K562 (cell line): ENCODE measurements around the gene SVOP. TPM values are rescaled to one million over a fixed set of nuclear protein-coding genes. Genes with fewer than 3 reads are reported as not detected.

Experiments
- CBFB ChIP-seq: sonication (generic); formaldehyde crosslinking; IDR thresholded peaks from 2 replicates; pipeline ENCODE4 v1.4.0; 2020; ENCODE audit warnings: mild to moderate bottlenecking, missing genetic modification reagents
- EGR1 ChIP-seq: fragments of 450-650 bp; conservative IDR thresholded peaks from 2 replicates; pipeline ENCODE4 v1.6.1; 2017; ENCODE audit warnings: mild to moderate bottlenecking
- RREB1 ChIP-seq: fragments of 250-450 bp; sonication (Bioruptor Pico); IDR thresholded peaks from 2 replicates; pipeline ENCODE4 v1.4.0; 2020
- SMARCC2 ChIP-seq: fragments of 450-650 bp; IDR thresholded peaks from 2 replicates; pipeline ENCODE4 v1.6.1; 2017; ENCODE audit warnings: antibody characterized with exemption, moderate library complexity, mild to moderate bottlenecking, low read depth
- SMARCE1 ChIP-seq: fragments of 450-650 bp; IDR thresholded peaks from 2 replicates; pipeline ENCODE4 v1.7.1; 2016; ENCODE audit warnings: mild to moderate bottlenecking
- SPI1 ChIP-seq: IDR thresholded peaks from 2 replicates; pipeline ENCODE4 v1.6.1; 2011; ENCODE audit warnings: low read depth, low read length, control low read depth, borderline replicate concordance
- TCF7L2 ChIP-seq: fragments of 150-350 bp; IDR thresholded peaks from 2 replicates; pipeline ENCODE4 v1.6.1; 2016; ENCODE audit warnings: low read depth, mild to moderate bottlenecking, low read length, moderate library complexity
- TFAM ChIP-seq: fragments of 250-450 bp; sonication (Bioruptor Pico); conservative IDR thresholded peaks from 2 replicates; pipeline ENCODE4 v1.5.0; 2021; ENCODE audit warnings: mild to moderate bottlenecking, moderate library complexity
- ZBTB17 ChIP-seq: fragments of 450-650 bp; formaldehyde crosslinking; IDR thresholded peaks from 2 replicates; pipeline ENCODE4 v1.4.0; 2020; ENCODE audit warnings: mild to moderate bottlenecking
- ZBTB5 ChIP-seq: fragments of 450-650 bp; IDR thresholded peaks from 2 replicates; pipeline ENCODE4 v1.6.1; 2017; ENCODE audit warnings: antibody characterized with exemption
- ZNF197 ChIP-seq: fragments of 200-800 bp; sonication (Bioruptor generic); IDR thresholded peaks from 2 replicates; pipeline ENCODE4 v1.6.1; 2016; ENCODE audit warnings: low read depth, missing genetic modification characterization, missing compliant biosample characterization
- ZNF212 ChIP-seq: fragments of 450-650 bp; formaldehyde crosslinking; IDR thresholded peaks from 2 replicates; pipeline ENCODE4 v1.4.0; 2020; ENCODE audit warnings: mild to moderate bottlenecking
- ZNF408 ChIP-seq: fragments of 250-450 bp; sonication (Bioruptor Pico); IDR thresholded peaks from 2 replicates; pipeline ENCODE4 v1.4.0; 2020; ENCODE audit warnings: low read depth, mild to moderate bottlenecking, moderate library complexity
- polyA plus RNA-seq, 8 experiments: library from polyadenylated mRNA; depleted of rRNA in 4 of 8; stranded (reverse) in 5 of 8; unstranded in 3 of 8; fragments of >200 nt; fragmentation: Nextera tagmentation in 2 of 8; fragmentation: Illumina TruSeq in 1 of 8; extraction: Ambion mirVana in 2 of 8; extraction: Trizol in 1 of 8; gene quantifications; 2 replicates each; pipeline versions ENCODE4 v1.2.1 to v1.2.3, GENCODE V29; 2011 to 2014; ENCODE audit warnings: inconsistent platforms in 1 of 8, missing spikeins in 1 of 8
- total RNA-seq, 7 experiments: library from RNA; depleted of rRNA in 6 of 7; stranded (reverse); fragments of >200 nt in 6 of 7; fragmentation: Illumina TruSeq in 2 of 7; extraction: Trizol in 2 of 7; gene quantifications; 2 replicates each; pipeline versions ENCODE4 v1.2.1 to v1.2.3, GENCODE V29; 2011 to 2021; ENCODE audit warnings: low replicate concordance in 1 of 7
- TF ChIP-seq, protein P1 (sequence below), 2 experiments: fragments of 150-350 bp in 1 of 2; IDR thresholded peaks; 2 replicates each; pipeline ENCODE4 v1.6.1; 2012 to 2016; ENCODE audit warnings: low read depth in 2 of 2, low read length in 2 of 2, mild to moderate bottlenecking in 1 of 2, moderate library complexity in 1 of 2
- TF ChIP-seq, protein P2 (sequence below), 2 experiments: IDR thresholded peaks; 2 replicates each; pipeline ENCODE4 v1.6.1; 2011; ENCODE audit warnings: borderline replicate concordance in 1 of 2, control low read depth in 1 of 2, low read depth in 1 of 2, low read length in 1 of 2, mild to moderate bottlenecking in 1 of 2, mixed read lengths in 1 of 2, moderate library complexity in 1 of 2; ENCODE audit not compliant: insufficient read depth in 1 of 2, insufficient read length in 1 of 2, poor library complexity in 1 of 2, severe bottlenecking in 1 of 2; ENCODE audit errors: extremely low read depth in 1 of 2

Gene SVOP
- total and polyA plus RNA-seq, 9 of the 15 experiments (the other 6 are each of a cell fraction or from before 2014, with no cell fraction given) = 0.01 to 0.09 (median 0.06) TPM; not detected in 1

DNA sequence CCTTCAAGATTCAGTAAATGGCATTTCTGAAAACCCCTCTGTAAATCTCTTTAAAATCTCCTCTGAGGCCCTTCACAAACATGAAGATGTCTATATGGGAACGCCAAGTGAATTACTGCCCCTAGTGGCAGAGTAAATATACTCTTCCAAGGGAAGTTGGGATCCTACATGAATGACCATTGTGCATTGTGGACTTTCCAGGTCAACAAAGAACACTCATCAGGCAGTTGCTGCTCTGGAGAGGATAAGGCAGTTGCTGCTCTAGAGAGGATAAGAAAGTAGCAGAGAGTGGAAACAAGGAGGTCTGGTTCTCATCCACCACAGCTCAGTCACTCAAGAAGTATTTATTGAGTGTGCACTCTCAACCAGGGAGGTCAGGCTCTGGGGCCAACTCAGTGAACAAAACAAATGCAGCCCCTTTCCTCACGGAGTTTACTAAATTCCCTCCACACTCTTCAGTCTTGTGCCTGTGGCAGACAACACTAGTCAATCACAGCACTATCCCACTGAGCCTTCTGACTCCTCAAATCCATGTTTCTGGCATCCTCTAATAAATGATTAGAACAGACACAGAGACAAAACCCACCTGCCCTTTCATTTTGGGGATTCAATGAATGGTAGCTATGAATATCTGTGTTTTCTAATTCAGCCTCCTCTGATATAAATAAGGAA lies 52.9 kb downstream of the SVOP start (continued):
- TF ChIP-seq, protein P1, sequence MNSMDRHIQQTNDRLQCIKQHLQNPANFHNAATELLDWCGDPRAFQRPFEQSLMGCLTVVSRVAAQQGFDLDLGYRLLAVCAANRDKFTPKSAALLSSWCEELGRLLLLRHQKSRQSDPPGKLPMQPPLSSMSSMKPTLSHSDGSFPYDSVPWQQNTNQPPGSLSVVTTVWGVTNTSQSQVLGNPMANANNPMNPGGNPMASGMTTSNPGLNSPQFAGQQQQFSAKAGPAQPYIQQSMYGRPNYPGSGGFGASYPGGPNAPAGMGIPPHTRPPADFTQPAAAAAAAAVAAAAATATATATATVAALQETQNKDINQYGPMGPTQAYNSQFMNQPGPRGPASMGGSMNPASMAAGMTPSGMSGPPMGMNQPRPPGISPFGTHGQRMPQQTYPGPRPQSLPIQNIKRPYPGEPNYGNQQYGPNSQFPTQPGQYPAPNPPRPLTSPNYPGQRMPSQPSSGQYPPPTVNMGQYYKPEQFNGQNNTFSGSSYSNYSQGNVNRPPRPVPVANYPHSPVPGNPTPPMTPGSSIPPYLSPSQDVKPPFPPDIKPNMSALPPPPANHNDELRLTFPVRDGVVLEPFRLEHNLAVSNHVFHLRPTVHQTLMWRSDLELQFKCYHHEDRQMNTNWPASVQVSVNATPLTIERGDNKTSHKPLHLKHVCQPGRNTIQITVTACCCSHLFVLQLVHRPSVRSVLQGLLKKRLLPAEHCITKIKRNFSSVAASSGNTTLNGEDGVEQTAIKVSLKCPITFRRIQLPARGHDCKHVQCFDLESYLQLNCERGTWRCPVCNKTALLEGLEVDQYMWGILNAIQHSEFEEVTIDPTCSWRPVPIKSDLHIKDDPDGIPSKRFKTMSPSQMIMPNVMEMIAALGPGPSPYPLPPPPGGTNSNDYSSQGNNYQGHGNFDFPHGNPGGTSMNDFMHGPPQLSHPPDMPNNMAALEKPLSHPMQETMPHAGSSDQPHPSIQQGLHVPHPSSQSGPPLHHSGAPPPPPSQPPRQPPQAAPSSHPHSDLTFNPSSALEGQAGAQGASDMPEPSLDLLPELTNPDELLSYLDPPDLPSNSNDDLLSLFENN (IDR thresholded peaks at IDR 0.05; ENCODE audit: low read depth in 2 of 2, low read length in 2 of 2) = peak in 1 of 2 experiments; percentile 70; a peak in 1 of 4 replicates
- TF ChIP-seq ZNF408 (CRISPR knock-in tag) (no peak), ZBTB17 (CRISPR knock-in tag) (peak; percentile 94), ZNF212 (CRISPR knock-in tag) (no peak), SPI1 (no peak), ZNF197 (CRISPR knock-in tag) (no peak), TCF7L2 (no peak), RREB1 (CRISPR knock-in tag) (no peak), EGR1 (no peak), SMARCE1 (no peak), ZBTB5 (no peak), SMARCC2 (no peak), CBFB (CRISPR knock-in tag) (no peak), TFAM (CRISPR knock-in tag) (no peak)
- TF ChIP-seq, protein P2, sequence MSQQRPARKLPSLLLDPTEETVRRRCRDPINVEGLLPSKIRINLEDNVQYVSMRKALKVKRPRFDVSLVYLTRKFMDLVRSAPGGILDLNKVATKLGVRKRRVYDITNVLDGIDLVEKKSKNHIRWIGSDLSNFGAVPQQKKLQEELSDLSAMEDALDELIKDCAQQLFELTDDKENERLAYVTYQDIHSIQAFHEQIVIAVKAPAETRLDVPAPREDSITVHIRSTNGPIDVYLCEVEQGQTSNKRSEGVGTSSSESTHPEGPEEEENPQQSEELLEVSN (IDR thresholded peaks at IDR 0.05; ENCODE audit: borderline replicate concordance in 1 of 2, extremely low read depth in 1 of 2, insufficient read depth in 1 of 2, insufficient read length in 1 of 2, low read depth in 1 of 2, low read length in 1 of 2, poor library complexity in 1 of 2, severe bottlenecking in 1 of 2) = no peak
